Cardiac muscle cell (in vitro differentiated cells and primary cell): ENCODE measurements around the gene NFYA. TPM values are rescaled to one million over a fixed set of nuclear protein-coding genes. Genes with fewer than 3 reads are reported as not detected.

Experiments
- DNase-seq, 2 donors: peaks; one replicate each; pipeline versions ENCODE4 v3.0.0 to v3.0.0-alpha.2; 2010 to 2017; ENCODE audit warnings: low read depth in 1 of 2, low spot score in 1 of 2
- H3K27ac ChIP-seq: fragments of 200-600 bp; sonication (generic); 2 replicates; pipeline ENCODE4 v1.5.1; 2016
- H3K27me3 ChIP-seq: fragments of 200-600 bp; sonication (generic); 2 replicates; pipeline ENCODE4 v1.6.0; 2016; ENCODE audit warnings: control low read depth
- H3K36me3 ChIP-seq: fragments of 200-600 bp; sonication (generic); 2 replicates; pipeline ENCODE4 v1.5.1; 2016; ENCODE audit warnings: control low read depth
- H3K4me1 ChIP-seq: fragments of 200-600 bp; sonication (generic); 2 replicates; pipeline ENCODE4 v1.8.1; 2017; ENCODE audit warnings: low read depth, mild to moderate bottlenecking, mixed run types
- H3K4me3 ChIP-seq: fragments of 200-600 bp; sonication (generic); 2 replicates; pipeline ENCODE4 v1.5.1; 2016; ENCODE audit warnings: mild to moderate bottlenecking
- H3K9me3 ChIP-seq: fragments of 200-600 bp; sonication (generic); 2 replicates; pipeline ENCODE4 v1.5.1; 2017; ENCODE audit warnings: low read depth, mild to moderate bottlenecking, control low read depth
- CTCF ChIP-seq: IDR thresholded peaks from 2 replicates; pipeline ENCODE4 v1.5.1; 2012; ENCODE audit warnings: low read depth, mild to moderate bottlenecking, low read length
- polyA plus RNA-seq: library from polyadenylated mRNA; unstranded; fragments of >200 nt; fragmentation: Nextera tagmentation; extraction: Ambion mirVana; gene quantifications from 2 replicates; pipeline ENCODE4 v1.2.1, GENCODE V29; 2016
- total RNA-seq: library from RNA; depleted of rRNA; stranded (reverse); fragments of >200 nt; gene quantifications from 2 replicates; pipeline ENCODE4 v1.2.3, GENCODE V29; 2016

The NFYA gene
- total and polyA plus RNA-seq, 2 experiments from 2014 or later = 8.0 to 14.4 TPM

GRCh38 chr6:41058783-41059181, 14.0 kb upstream of the NFYA start:
- Histone ChIP-seq H3K4me3 (no peak overlapping the region), H3K36me3 (peaks cover 5% of the 10 kb centered on the region), H3K9me3 (no peaks in the 10 kb centered on the region), H3K4me1 (peaks cover 92% of the 10 kb centered on the region), H3K27me3 (no peaks in the 10 kb centered on the region), H3K27ac (peak overlapping the region; percentile 84)
- TF ChIP-seq CTCF = no peak
- DNase-seq = no peak

- H3K27me3 ChIP-seq = no peaks in the 10 kb centered on the region
- peaks cover 9% of the 10 kb centered on the region for H3K36me3 ChIP-seq
- peaks cover 92% of the 10 kb centered on the region for H3K4me1 ChIP-seq
- TF ChIP-seq CTCF = no peak
- H3K9me3 ChIP-seq = no peaks in the 10 kb centered on the region
- H3K4me3 ChIP-seq = no peak overlapping the region
- no peak for DNase-seq
- peak overlapping the region; percentile 84 for H3K27ac ChIP-seq
Observed at GRCh38 chr6:41059556-41059955, 13.2 kb upstream of the NFYA start.

GRCh38 chr6:41061196-41061726, 11.5 kb upstream of the NFYA start:
- DNase-seq = no peak
- H3K36me3 ChIP-seq = peaks cover 13% of the 10 kb centered on the region
- H3K4me1 ChIP-seq = peaks cover 94% of the 10 kb centered on the region
- no peaks in the 10 kb centered on the region for H3K27me3 ChIP-seq
- no peak for TF ChIP-seq CTCF
- peak overlapping the region; percentile 98 for H3K27ac ChIP-seq
- no peak overlapping the region for H3K4me3 ChIP-seq
- no peaks in the 10 kb centered on the region for H3K9me3 ChIP-seq

GRCh38 chr6:41062056-41062455, 10.7 kb upstream of the NFYA start:
- DNase-seq = no peak
- Histone ChIP-seq H3K27ac (peak overlapping the region; percentile 98), H3K27me3 (no peaks in the 10 kb centered on the region), H3K4me3 (no peak overlapping the region), H3K36me3 (peaks cover 13% of the 10 kb centered on the region), H3K9me3 (no peaks in the 10 kb centered on the region), H3K4me1 (peaks cover 91% of the 10 kb centered on the region)
- TF ChIP-seq CTCF = no peak

- Histone ChIP-seq H3K9me3 (no peaks in the 10 kb centered on the region), H3K36me3 (peaks cover 13% of the 10 kb centered on the region), H3K27ac (peak overlapping the region; percentile 98), H3K27me3 (no peaks in the 10 kb centered on the region), H3K4me3 (no peak overlapping the region), H3K4me1 (peaks cover 75% of the 10 kb centered on the region)
- DNase-seq = no peak
- TF ChIP-seq CTCF = no peak
Observed at GRCh38 chr6:41063884-41064285, 8.9 kb upstream of the NFYA start.
